COLO668 (cell line): ENCODE results near the gene GSX1.

Experiments used
- DNase-seq: peaks from one replicate; lab custom pipeline; 2025; ENCODE audit not compliant: unreplicated experiment; lab: John Stamatoyannopoulos, UW

Gene GSX1

DNA sequence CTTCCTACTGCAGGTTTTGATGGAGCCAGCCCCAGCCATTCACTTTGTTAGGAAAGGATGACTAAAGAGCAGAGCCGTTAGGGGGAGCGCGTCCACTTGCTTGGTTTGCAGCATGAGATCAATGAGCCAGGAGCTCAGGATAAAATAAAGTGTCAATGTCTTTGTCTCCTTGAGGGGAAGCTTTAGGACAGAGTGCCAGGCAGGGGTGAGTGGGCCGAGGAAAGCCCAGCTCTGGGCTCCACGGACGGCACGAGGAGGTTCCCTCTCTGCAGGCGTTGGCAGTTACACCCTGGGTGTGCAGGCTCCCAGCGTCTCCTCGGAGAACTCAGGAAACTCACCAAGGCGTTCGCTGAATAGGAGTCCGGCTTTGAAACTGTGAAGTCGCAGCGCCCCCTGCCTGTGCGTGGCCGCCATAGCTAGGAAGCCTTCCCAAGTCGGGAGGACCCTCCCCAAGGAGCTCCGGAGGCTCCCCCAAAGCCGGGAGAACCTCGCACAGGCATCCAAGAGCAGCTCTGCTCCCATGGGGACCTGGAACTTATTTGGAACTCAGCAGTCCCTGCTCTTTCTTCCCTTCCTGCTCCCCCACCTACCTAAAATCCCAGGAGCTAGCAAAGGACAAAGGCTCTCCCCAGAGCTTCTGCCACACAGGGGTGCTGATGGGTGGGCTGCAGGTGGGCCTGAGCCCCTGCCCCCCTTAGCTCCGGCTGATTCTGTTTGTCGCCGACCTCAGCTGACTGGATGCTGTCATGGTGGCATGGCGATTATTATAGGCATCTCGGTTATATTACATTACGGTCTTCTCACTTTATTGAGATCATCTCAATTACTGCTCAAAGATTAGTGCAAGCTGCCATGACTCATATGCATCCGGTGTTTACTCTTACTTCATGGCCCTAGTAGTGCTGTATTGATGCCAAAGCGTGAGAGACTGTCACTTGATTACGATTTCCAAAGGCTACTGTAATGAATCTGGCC is 34.4 kb downstream of the GSX1 start:
- peak; percentile 92 for DNase-seq

DNA sequence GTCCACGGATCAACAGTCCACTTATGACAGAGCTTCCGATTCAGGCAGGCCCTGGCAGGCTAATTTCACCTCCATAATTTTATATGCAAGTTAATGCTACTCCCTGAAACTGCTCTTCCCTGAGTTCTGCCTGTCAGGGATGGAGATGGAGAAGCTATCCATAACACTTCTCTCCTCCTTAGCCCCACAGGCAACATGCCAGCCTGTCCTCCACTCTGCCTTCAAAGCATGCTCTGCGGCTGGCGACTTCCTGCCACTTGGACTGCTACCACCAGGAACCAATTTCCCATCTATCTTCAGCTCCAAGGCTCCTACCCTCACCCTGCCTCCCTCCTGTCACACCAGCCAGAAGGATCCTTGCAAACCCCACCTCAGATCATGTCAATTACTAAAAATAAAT is 35.4 kb downstream of the GSX1 start:
- no peak for DNase-seq

DNA sequence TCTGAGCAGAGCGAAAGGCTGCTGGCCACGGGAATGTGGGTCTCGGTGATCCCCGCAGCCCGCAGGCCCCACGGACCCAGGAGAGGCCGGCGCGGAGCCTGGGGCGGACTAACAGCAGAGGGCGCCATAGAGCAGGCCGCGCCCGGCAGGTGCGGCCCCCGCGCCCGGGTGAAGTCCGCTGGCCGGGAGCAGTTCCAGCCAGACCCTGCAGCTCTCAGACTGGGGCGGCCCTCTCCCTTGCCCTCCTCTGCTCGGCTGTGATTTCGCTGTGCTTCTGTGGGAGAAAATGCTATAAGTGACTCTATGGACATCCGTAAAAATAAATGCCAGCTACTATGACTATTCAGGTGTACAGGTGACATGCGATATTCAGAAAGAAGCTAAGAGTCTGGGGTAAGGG is 37.7 kb downstream of the GSX1 start:
- peak; percentile 90 for DNase-seq

DNA sequence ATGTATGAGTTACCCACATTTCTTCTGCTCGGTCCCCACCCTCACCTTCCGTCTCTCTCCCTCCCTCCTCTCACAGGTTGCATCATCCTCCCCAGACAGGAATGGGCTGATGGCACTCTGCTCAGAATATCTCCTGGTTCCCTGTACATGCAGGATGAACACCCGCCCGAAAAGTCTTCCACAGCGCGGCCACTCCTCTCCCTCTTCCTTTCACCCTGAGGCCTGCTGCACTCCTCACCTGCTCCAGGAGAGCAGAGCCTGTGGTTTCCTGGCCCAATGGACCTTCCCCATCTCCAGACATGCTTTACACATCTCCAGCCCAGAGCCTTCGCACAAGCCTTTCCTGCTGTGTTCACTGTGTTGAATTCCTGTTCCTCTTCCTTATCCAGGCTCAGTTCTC is 40.9 kb downstream of the GSX1 start:
- no peak for DNase-seq

DNA sequence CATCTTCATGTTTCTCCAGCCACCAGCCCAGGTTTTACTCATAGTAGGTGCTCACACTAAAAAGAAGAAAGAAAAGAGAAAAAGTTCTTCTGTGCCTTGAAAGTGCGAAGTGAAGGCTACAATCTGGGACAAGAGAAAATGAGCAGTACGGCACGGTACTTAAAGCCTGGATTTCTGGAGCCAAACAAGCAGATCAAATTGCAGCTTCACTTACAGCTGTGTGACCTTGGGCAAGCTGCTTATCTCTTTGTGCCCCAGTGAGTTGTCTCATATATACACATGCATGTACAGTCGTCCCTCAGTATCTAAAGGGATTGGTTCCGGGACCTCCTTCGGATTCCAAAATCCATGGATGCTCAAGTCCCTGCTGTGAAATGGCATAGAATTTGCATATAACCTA is 41.8 kb downstream of the GSX1 start:
- DNase-seq: no peak

DNA sequence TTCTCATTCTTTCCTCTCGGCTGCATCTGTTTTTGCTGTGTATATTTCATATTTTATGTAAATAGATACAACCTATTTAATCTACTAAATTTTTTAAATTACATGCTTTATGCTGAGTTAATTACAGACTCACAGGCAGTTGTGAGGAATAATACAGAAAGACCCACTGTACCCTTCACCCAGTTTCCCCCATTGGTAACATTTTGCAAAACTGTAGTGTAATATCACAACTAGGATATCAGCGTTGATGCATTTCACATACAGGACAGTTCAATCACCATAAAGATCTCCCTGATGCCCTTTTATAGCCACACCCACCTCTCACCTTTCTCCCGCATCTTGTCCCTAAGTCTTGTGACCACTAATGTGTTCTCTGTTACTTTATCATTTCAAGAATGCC is 43.5 kb downstream of the GSX1 start:
- no peak for DNase-seq

DNA sequence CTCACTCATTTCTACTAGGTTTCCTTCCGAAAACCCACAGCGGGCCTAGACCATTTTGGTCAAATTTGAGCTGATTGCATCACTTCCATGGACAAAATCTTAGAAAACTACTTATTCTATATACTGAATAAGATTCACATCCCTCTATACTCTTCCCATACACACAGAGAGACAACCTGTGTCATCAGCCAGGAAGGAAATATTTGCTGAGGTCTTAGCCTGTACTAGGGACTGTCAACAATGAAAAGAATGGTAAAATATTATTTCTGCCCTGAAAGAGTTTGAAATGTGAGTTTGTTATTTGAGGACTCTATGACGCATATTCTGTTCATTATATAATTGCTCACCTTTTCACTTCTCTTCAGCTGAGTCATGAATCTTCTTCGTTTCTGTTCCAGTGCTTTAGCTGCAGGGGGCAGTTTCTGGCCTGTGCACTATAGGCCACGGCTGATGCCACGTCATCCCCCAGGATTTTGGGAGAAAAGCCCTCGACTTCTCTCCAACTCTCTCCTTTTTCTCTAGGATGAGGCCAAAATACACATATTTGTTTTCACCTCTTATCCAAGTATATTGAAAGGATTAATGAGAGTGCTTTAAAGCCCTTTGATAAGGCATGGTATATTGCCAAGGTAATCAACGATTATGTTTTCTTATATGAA is 47.7 kb downstream of the GSX1 start:
- DNase-seq: no peak

DNA sequence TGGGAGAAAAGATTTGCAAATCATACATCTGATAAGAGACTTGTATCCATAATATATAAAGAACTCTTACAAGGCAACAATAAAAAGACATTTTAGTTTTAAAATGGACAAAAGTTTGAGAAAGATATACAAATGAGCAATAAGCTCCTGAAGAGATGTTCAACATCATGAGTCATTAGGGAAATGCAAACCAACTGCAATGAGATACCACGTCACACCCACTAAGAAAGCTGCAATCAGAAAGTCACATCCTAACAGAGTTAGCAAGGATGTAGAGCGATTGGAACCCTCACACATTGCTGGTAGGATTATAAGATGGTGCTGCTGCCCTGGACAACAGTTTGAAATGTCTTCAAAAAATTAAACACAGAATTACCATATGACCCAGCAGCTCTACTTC is 50.3 kb downstream of the GSX1 start:
- DNase-seq: no peak
